Lung (tissue), 12 donors: Measurements from ENCODE around the gene COQ10B. TPM values are rescaled to one million over a fixed set of nuclear protein-coding genes. Genes with fewer than 3 reads are reported as not detected.

ENCODE experiments used
- ATAC-seq: fragments of 200-7000 bp; cut with Tn5 transposase; one replicate; pipeline ENCODE4 v1.9.1; 2020; ENCODE audit warnings: moderate number of reproducible peaks; ENCODE audit not compliant: insufficient read depth, low FRiP score
- DNase-seq, 3 donors: peaks; one replicate each; pipeline ENCODE4 v3.0.0-alpha.2; 2013 to 2017
- H3K27ac ChIP-seq, 2 donors: one replicate each; pipeline ENCODE4 v1.5.1; 2013; ENCODE audit warnings: mild to moderate bottlenecking in 2 of 2, moderate library complexity in 2 of 2, control low read depth in 1 of 2, inconsistent platforms in 1 of 2, low read depth in 1 of 2, low read length in 1 of 2
- H3K27me3 ChIP-seq, 3 donors: one replicate each; pipeline ENCODE4 v1.5.1; 2013; ENCODE audit warnings: low read length in 2 of 3; ENCODE audit not compliant: control insufficient read depth in 3 of 3, insufficient read depth in 3 of 3
- H3K36me3 ChIP-seq, 4 donors: one replicate each; pipeline ENCODE4 v1.5.1; 2013; ENCODE audit warnings: low read length in 4 of 4, mild to moderate bottlenecking in 1 of 4, moderate library complexity in 1 of 4; ENCODE audit not compliant: control insufficient read depth in 4 of 4, insufficient read depth in 4 of 4
- H3K4me1 ChIP-seq, 5 donors: one replicate each; pipeline ENCODE4 v1.5.1; 2013; ENCODE audit warnings: low read length in 5 of 5, mild to moderate bottlenecking in 2 of 5, moderate library complexity in 1 of 5; ENCODE audit not compliant: control insufficient read depth in 5 of 5, insufficient read depth in 5 of 5
- H3K4me3 ChIP-seq: one replicate; pipeline ENCODE4 v1.5.1; 2013; ENCODE audit warnings: mild to moderate bottlenecking, control low read depth, moderate library complexity
- H3K9ac ChIP-seq, 2 donors: one replicate each; pipeline ENCODE4 v1.5.1; 2013; ENCODE audit warnings: low read length in 2 of 2, control low read depth in 1 of 2; ENCODE audit not compliant: insufficient read depth in 1 of 2
- H3K9me3 ChIP-seq, 4 donors: one replicate each; pipeline ENCODE4 v1.5.1; 2013; ENCODE audit warnings: low read length in 3 of 4, mild to moderate bottlenecking in 1 of 4, moderate library complexity in 1 of 4; ENCODE audit not compliant: control insufficient read depth in 4 of 4, insufficient read depth in 3 of 4
- WGBS, 2 donors: extraction: QIAGEN DNeasy Blood & Tissue Kit; methylation state at CpG; one replicate each; pipeline ENCODE4 v1.1.7; 2013; 5-methylcytosine and 5-hydroxymethylcytosine counted together
- polyA plus RNA-seq, 2 donors: library from polyadenylated mRNA; stranded (reverse); fragments of 200-250 nt; gene quantifications; one replicate each; pipeline ENCODE4 v1.2.1, GENCODE V29; 2013
- total RNA-seq, 2 donors: library from RNA; depleted of rRNA in 1 of 2; stranded (reverse); fragments of >200 nt in 1 of 2; gene quantifications; one replicate each; pipeline ENCODE4 v1.2.1, GENCODE V29; 2014 to 2021
- TF ChIP-seq, protein P1 (sequence below): IDR thresholded peaks from 2 replicates; pipeline ENCODE4 v1.5.1; 2012; ENCODE audit warnings: mild to moderate bottlenecking; ENCODE audit errors: control extremely low read depth, extremely low read depth
- donor health status: control.
- donor health status: control.
- donor health status: Bipolar disorder and iron deficiency.
- donor health status: healthy.
- donor health status: DM: yes; HTN: yes; CAD: no.

Gene COQ10B
- total and polyA plus RNA-seq, 4 donors = 13.3 to 26.8 (median 20.9) TPM

DNA sequence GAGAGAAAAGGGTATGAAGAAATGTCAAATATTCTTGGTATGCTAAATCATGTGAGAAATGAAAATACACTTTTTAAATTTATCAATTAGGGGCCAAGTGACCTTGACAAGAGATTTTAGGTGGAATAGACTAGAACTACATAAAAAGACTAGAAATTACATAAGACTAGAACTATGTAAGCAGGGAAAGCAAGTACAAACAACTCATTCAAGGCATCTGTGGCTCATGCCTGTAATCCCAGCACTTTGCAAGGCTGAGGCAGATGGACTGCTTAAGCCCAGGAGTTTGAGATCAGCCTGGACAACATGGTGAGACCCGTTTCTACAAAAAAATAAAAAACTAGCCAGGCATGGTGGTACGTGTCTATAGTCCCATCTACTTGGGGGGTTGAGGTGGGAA lies 38.8 kb upstream of the COQ10B start:
- no peak for ATAC-seq
- H3K27ac ChIP-seq = no peak overlapping the region

DNA sequence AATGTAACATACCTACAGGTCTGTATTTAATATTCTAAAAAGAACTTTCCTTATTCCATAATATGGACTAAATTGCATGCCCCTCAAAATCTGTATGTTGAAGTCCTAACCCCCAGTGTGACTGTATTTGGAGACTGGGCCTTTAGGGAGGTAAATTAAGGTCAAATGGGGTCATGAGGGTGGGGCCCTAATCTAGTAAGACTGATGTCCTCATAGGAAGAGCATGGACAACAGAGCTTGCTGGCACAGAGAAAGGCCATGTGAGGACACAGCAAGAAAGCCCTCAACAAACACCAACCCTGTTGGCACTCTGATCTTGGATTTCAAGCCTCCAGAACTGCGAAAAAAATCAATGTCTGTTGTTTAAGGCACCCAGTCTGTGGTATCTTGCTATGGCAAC lies 37.1 kb upstream of the COQ10B start:
- Histone ChIP-seq H3K9me3 (no peaks in the 10 kb centered on the region), H3K27ac (no peak overlapping the region), H3K9ac (no peak overlapping the region), H3K4me1 (peaks cover 0 to 4% (median 0%) of the 10 kb centered on the region in 5 donors), H3K36me3 (peaks cover 25 to 62% (median 36%) of the 10 kb centered on the region in 4 donors), H3K27me3 (no peaks in the 10 kb centered on the region), H3K4me3 (no peak overlapping the region)
- DNase-seq = no peak
- TF ChIP-seq, protein P1, sequence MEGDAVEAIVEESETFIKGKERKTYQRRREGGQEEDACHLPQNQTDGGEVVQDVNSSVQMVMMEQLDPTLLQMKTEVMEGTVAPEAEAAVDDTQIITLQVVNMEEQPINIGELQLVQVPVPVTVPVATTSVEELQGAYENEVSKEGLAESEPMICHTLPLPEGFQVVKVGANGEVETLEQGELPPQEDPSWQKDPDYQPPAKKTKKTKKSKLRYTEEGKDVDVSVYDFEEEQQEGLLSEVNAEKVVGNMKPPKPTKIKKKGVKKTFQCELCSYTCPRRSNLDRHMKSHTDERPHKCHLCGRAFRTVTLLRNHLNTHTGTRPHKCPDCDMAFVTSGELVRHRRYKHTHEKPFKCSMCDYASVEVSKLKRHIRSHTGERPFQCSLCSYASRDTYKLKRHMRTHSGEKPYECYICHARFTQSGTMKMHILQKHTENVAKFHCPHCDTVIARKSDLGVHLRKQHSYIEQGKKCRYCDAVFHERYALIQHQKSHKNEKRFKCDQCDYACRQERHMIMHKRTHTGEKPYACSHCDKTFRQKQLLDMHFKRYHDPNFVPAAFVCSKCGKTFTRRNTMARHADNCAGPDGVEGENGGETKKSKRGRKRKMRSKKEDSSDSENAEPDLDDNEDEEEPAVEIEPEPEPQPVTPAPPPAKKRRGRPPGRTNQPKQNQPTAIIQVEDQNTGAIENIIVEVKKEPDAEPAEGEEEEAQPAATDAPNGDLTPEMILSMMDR = no peak
- ATAC-seq = no peak
- 95 to 98% methylated on average over 1 of the region's 1 CpG for WGBS, 2 donors

More for the DNA sequence above, 38.8 kb upstream of the COQ10B start:
- TF ChIP-seq, protein P1 = no peak
- DNase-seq = no peak
- Histone ChIP-seq H3K9ac (no peak overlapping the region), H3K4me3 (no peak overlapping the region), H3K27me3 (no peaks in the 10 kb centered on the region), H3K9me3 (no peaks in the 10 kb centered on the region), H3K4me1 (peaks cover 0 to 4% (median 0%) of the 10 kb centered on the region in 5 donors), H3K36me3 (peaks cover 32 to 63% (median 40%) of the 10 kb centered on the region in 4 donors)
- WGBS, 2 donors = 85% methylated on average over 2 of the region's 2 CpGs

DNA sequence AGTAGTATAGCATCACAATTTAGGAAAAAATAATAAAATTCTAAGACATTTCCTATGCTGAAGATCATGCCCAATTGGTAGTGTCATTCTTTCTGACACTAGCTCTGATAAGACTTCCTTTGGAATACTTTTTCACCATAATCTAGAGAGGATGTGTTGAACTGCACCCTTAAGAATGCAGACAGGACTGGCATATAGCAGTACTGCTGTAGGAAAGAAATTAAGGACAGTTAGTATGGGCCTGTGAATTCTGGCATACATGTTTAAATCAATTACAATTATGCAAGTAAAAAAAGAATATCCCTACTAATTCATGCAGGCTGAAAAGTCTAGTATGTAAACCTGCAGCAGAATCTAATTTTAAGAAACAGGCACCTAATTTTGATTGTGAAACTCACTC lies 33.9 kb upstream of the COQ10B start:
- peaks cover 21 to 64% (median 33%) of the 10 kb centered on the region in 4 donors for H3K36me3 ChIP-seq
- H3K4me3 ChIP-seq = no peak overlapping the region
- H3K27ac ChIP-seq = no peak overlapping the region
- no peak overlapping the region for H3K9ac ChIP-seq
- TF ChIP-seq, protein P1 = no peak
- no peaks in the 10 kb centered on the region for H3K27me3 ChIP-seq
- no peaks in the 10 kb centered on the region for H3K9me3 ChIP-seq
- H3K4me1 ChIP-seq = peaks cover 0 to 4% (median 0%) of the 10 kb centered on the region in 5 donors
- ATAC-seq = no peak
- DNase-seq = no peak

DNA sequence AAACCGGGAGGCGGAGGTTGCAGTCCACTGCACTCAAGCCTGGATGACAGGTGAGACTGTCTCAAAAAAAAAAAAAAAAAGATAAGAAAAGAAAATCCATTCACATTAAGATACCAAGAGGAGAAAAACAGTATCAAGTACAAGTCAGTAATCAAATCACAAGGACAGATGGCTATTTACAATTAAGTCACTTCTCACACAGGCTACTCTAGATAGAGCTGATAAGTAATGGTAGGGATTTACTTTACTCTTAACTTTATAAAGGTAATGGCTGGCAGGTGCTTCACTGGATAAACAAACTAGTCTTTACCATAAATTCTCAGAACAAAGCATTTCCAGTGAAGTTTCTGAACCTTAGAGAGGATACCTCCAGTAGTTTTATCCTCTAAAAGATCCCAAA lies 30.0 kb upstream of the COQ10B start:
- TF ChIP-seq, protein P1 = no peak
- Histone ChIP-seq H3K4me1 (peaks cover 0 to 13% (median 3%) of the 10 kb centered on the region in 5 donors), H3K4me3 (no peak overlapping the region), H3K9ac (no peak overlapping the region), H3K36me3 (peaks cover 5 to 34% (median 18%) of the 10 kb centered on the region in 4 donors), H3K27ac (no peak overlapping the region), H3K27me3 (no peaks in the 10 kb centered on the region), H3K9me3 (no peaks in the 10 kb centered on the region)
- WGBS, 2 donors = 93% methylated on average over 2 of the region's 2 CpGs
- DNase-seq (no peak), ATAC-seq (no peak)
